ENCODE measurements around the gene UPP2.

DNA sequence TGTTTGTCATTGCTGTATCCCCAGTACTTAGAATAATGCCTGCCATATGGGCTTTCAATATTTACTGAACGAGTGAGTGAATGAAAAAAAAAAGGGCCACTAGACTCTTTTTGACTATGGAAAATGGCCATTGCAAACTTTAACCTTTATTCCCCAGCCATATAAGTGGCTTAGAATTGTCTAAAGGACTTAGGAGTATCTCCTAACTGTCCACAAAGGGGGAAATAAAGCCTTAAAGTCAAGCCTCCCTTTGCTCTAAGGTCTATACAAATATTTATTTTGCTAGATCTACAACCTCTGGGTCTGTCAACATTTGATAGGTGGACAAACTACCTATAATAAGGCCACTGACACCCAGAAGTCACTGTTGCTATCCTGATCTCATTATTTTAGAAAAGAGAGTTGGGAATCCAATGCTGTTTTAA lies 25.7 kb downstream of the UPP2 start:
- TF ChIP-seq EZH2 (IDR thresholded peaks at IDR 0.05) (no peak), POLR2AphosphoS5 (IDR thresholded peaks at IDR 0.05; ENCODE audit: borderline replicate concordance, low read depth, low read length) (no peak)
